HCT116 (cell line): ENCODE measurements around the gene NINJ2. TPM values are rescaled to one million over a fixed set of nuclear protein-coding genes. Genes with fewer than 3 reads are reported as not detected.

Experiments
- ATAC-seq: fragments of 200-7000 bp; cut with Tn5 transposase; 2 replicates; pipeline ENCODE4 v1.9.1; 2020; ENCODE audit warnings: mild to moderate bottlenecking, moderate library complexity
- BruUV-seq: library from RNA; stranded (reverse); fragments of 400-500 nt; replicated peaks from 2 replicates; lab custom pipeline; 2021; lab: Mats Ljungman, UMichigan
- CTCF ChIA-PET: fragments of 300-600 bp; sonication (Branson Sonifier 250); formaldehyde crosslinking; loops from one replicate; lab custom pipeline; 2021; ENCODE audit warnings: antibody characterized with exemption; lab: Charles Lee
- POLR2A ChIA-PET: fragments of 300-600, 350-600 bp; sonication (Branson Sonifier 250); formaldehyde crosslinking; loops from one replicate; lab custom pipeline; 2021; ENCODE audit warnings: antibody characterized with exemption; lab: Charles Lee
- RAD21 ChIA-PET, 2 experiments: fragments of 300-600 bp; sonication (Branson Sonifier 250); formaldehyde crosslinking; loops; one replicate each; lab custom pipeline; 2023; ENCODE audit warnings: low total read pairs in 2 of 2; ENCODE audit not compliant: uncharacterized antibody in 2 of 2, unreplicated experiment in 2 of 2, low non-redundant PET in 1 of 2; lab: Charles Lee
- DNase-seq: peaks from one replicate; pipeline ENCODE4 v3.0.0-alpha.2; 2010; ENCODE audit warnings: low read depth, low spot score
- H2AFZ ChIP-seq: fragments of 200-600 bp; shearing (Covaris generic), sonication (generic); 2 replicates; pipeline ENCODE4 v1.6.1; 2017; ENCODE audit warnings: low read depth, mixed run types, mixed read lengths, antibody characterized with exemption, low read length; ENCODE audit not compliant: poor library complexity, severe bottlenecking
- H3K27ac ChIP-seq: 2 replicates; pipeline ENCODE4 v1.5.1; 2012; ENCODE audit warnings: low read depth, low read length
- H3K27me3 ChIP-seq: fragments of 200-600 bp; sonication (generic); 2 replicates; pipeline ENCODE4 v1.6.1; 2016; ENCODE audit warnings: mixed run types, low read length, mixed read lengths; ENCODE audit not compliant: insufficient read depth
- H3K36me3 ChIP-seq, 2 experiments: fragments of 200-500 bp in 1 of 2; fragments of 200-600 bp in 1 of 2; sonication (Bioruptor generic) in 1 of 2; sonication (generic) in 1 of 2; 2 replicates each; pipeline versions ENCODE4 v1.5.1 to v1.6.1; 2014 to 2016; ENCODE audit warnings: low read length in 2 of 2, inconsistent platforms in 1 of 2, mixed read lengths in 1 of 2, mixed run types in 1 of 2; ENCODE audit not compliant: insufficient read depth in 2 of 2, control insufficient read depth in 1 of 2
- H3K4me1 ChIP-seq, 2 experiments: fragments of 200-600 bp in 1 of 2; sonication (generic) in 1 of 2; 2 replicates each; pipeline versions ENCODE4 v1.5.1 to v1.6.1; 2012 to 2017; ENCODE audit warnings: low read length in 2 of 2, inconsistent platforms in 1 of 2, mild to moderate bottlenecking in 1 of 2, mixed read lengths in 1 of 2, mixed run types in 1 of 2, moderate library complexity in 1 of 2; ENCODE audit not compliant: insufficient read depth in 2 of 2, control insufficient read depth in 1 of 2
- H3K4me2 ChIP-seq: fragments of 200-600 bp; sonication (generic); 2 replicates; pipeline ENCODE4 v1.6.1; 2017; ENCODE audit warnings: mixed run types, low read length, mixed read lengths
- H3K4me3 ChIP-seq, 2 experiments: fragments of 200-600 bp in 1 of 2; sonication (generic) in 1 of 2; replicated peaks in 1 of 2; 2 replicates each; pipeline ENCODE4 v1.5.1; 2011 to 2016; ENCODE audit warnings: low read length in 2 of 2, control low read depth in 1 of 2, low read depth in 1 of 2, mild to moderate bottlenecking in 1 of 2, mixed read lengths in 1 of 2, mixed run types in 1 of 2
- H3K79me2 ChIP-seq: fragments of 200-600 bp; sonication (generic); 2 replicates; pipeline ENCODE4 v1.6.1; 2017; ENCODE audit warnings: mild to moderate bottlenecking, mixed run types, low read length, moderate library complexity, mixed read lengths; ENCODE audit not compliant: insufficient read depth
- H3K9ac ChIP-seq: fragments of 200-600 bp; sonication (generic); 2 replicates; pipeline ENCODE4 v1.6.1; 2016; ENCODE audit warnings: low read length, mixed read lengths
- H3K9me2 ChIP-seq: fragments of 200-600 bp; sonication (generic), shearing (Covaris generic); 2 replicates; pipeline ENCODE4 v1.6.1; 2017; ENCODE audit warnings: mixed run types, mild to moderate bottlenecking, moderate library complexity; ENCODE audit not compliant: insufficient read depth
- H3K9me3 ChIP-seq, 2 experiments: fragments of 200-500 bp in 1 of 2; fragments of 200-600 bp in 1 of 2; sonication (Bioruptor generic) in 1 of 2; sonication (generic) in 1 of 2; 2 replicates each; pipeline ENCODE4 v1.6.1; 2014 to 2017; ENCODE audit warnings: low read length in 2 of 2, mixed read lengths in 2 of 2, inconsistent platforms in 1 of 2, low read depth in 1 of 2, mild to moderate bottlenecking in 1 of 2, mixed run types in 1 of 2, moderate library complexity in 1 of 2; ENCODE audit not compliant: control insufficient read depth in 1 of 2, insufficient read depth in 1 of 2
- H4K20me1 ChIP-seq: fragments of 200-600 bp; sonication (generic), shearing (Covaris generic); 2 replicates; pipeline ENCODE4 v1.6.1; 2017; ENCODE audit warnings: mixed run types, mild to moderate bottlenecking, moderate library complexity; ENCODE audit not compliant: insufficient read depth
- ATF3 ChIP-seq: IDR thresholded peaks from 2 replicates; pipeline ENCODE4 v1.6.1; 2012
- CBX3 ChIP-seq: IDR thresholded peaks from 2 replicates; pipeline ENCODE4 v1.6.1; 2012; ENCODE audit warnings: low read depth
- CEBPB ChIP-seq: IDR thresholded peaks from 2 replicates; pipeline ENCODE4 v1.6.1; 2012; ENCODE audit warnings: low read depth
- EGR1 ChIP-seq: IDR thresholded peaks from 2 replicates; pipeline ENCODE4 v1.6.1; 2012; ENCODE audit warnings: low read depth
- ELF1 ChIP-seq: IDR thresholded peaks from 2 replicates; pipeline ENCODE4 v1.6.1; 2012; ENCODE audit warnings: low read depth, borderline replicate concordance
- EZH2 ChIP-seq: fragments of 200-600 bp; sonication (generic); IDR thresholded peaks from 2 replicates; pipeline ENCODE4 v1.6.1; 2017; ENCODE audit warnings: antibody characterized with exemption, mixed run types
- FOSL1 ChIP-seq: IDR thresholded peaks from 2 replicates; pipeline ENCODE4 v1.6.1; 2012; ENCODE audit warnings: low read depth
- JUND ChIP-seq: IDR thresholded peaks from 2 replicates; pipeline ENCODE4 v1.6.1; 2012
- POLR2A ChIP-seq: IDR thresholded peaks from 2 replicates; pipeline ENCODE4 v1.7.0; 2011; ENCODE audit warnings: borderline replicate concordance; ENCODE audit not compliant: insufficient read depth, insufficient read length; ENCODE audit errors: extremely low read depth
- POLR2AphosphoS5 ChIP-seq: IDR thresholded peaks from 2 replicates; pipeline ENCODE4 v1.6.1; 2011; ENCODE audit warnings: mild to moderate bottlenecking, low read depth, low read length, moderate library complexity
- SIN3A ChIP-seq: IDR thresholded peaks from 2 replicates; pipeline ENCODE4 v1.6.1; 2012; ENCODE audit warnings: low read depth
- SRF ChIP-seq: IDR thresholded peaks from 2 replicates; pipeline ENCODE4 v1.6.1; 2012; ENCODE audit warnings: low read depth
- TCF7L2 ChIP-seq: IDR thresholded peaks from 2 replicates; pipeline ENCODE4 v1.7.0; 2011; ENCODE audit warnings: borderline replicate concordance, inconsistent platforms; ENCODE audit not compliant: insufficient read depth, insufficient read length; ENCODE audit errors: extremely low read depth
- YY1 ChIP-seq: IDR thresholded peaks from 2 replicates; pipeline ENCODE4 v1.6.1; 2011; ENCODE audit warnings: low read length, low read depth, moderate library complexity, mild to moderate bottlenecking; ENCODE audit not compliant: insufficient replicate concordance; ENCODE audit errors: extremely low read depth
- ZBTB33 ChIP-seq: IDR thresholded peaks from 2 replicates; pipeline ENCODE4 v1.6.1; 2011; ENCODE audit warnings: mild to moderate bottlenecking, low read length, moderate library complexity; ENCODE audit not compliant: insufficient replicate concordance; ENCODE audit errors: extremely low read depth
- ZFX ChIP-seq: fragments of 450-650 bp; IDR thresholded peaks from 2 replicates; pipeline ENCODE4 v1.6.1; 2017
- intact Hi-C: fragments of 100-400 bp; cut with micrococcal nuclease; formaldehyde crosslinking; loops from 2 replicates; pipeline ENCODE4 v1.10.0; 2022
- total RNA-seq: library from RNA; stranded (reverse); gene quantifications from one replicate; pipeline ENCODE4 v1.2.1, GENCODE V29; 2021; ENCODE audit not compliant: unreplicated experiment
- TF ChIP-seq, protein P1 (sequence below): IDR thresholded peaks from 2 replicates; pipeline ENCODE4 v1.6.1; 2012
- TF ChIP-seq, protein P2 (sequence below), 3 experiments: fragments of 200-600 bp in 1 of 3; sonication (generic) in 1 of 3; IDR thresholded peaks in 2 of 3; conservative IDR thresholded peaks in 1 of 3; 2 replicates each; pipeline ENCODE4 v1.5.1; 2012 to 2017; ENCODE audit warnings: low read depth in 2 of 3, low read length in 2 of 3, antibody characterized with exemption in 1 of 3, borderline replicate concordance in 1 of 3, control low read depth in 1 of 3, mild to moderate bottlenecking in 1 of 3, mixed read lengths in 1 of 3, mixed run types in 1 of 3, moderate library complexity in 1 of 3; ENCODE audit not compliant: insufficient read depth in 1 of 3
- TF ChIP-seq, protein P3 (sequence below): IDR thresholded peaks from 2 replicates; pipeline ENCODE4 v1.6.1; 2012; ENCODE audit warnings: low read depth

The NINJ2 gene
- total RNA-seq, 1 experiment from 2014 or later = not detected

GRCh38 chr12:636632-637031 lies 26.6 kb downstream of the NINJ2 start:
- Histone ChIP-seq H3K9me2 (no peaks in the 10 kb centered on the region), H3K27ac (no peak overlapping the region), H3K27me3 (no peaks in the 10 kb centered on the region), H3K4me3 (no peak overlapping the region), H3K4me1 (peaks cover 14 to 17% of the 10 kb centered on the region in 2 experiments), H2AFZ (no peak overlapping the region), H3K4me2 (no peak overlapping the region), H3K79me2 (no peaks in the 10 kb centered on the region), H3K9ac (no peak overlapping the region), H3K9me3 (no peaks in the 10 kb centered on the region), H3K36me3 (no peaks in the 10 kb centered on the region), H4K20me1 (no peaks in the 10 kb centered on the region)
- TF ChIP-seq ELF1 = no peak
- TF ChIP-seq, protein P1, sequence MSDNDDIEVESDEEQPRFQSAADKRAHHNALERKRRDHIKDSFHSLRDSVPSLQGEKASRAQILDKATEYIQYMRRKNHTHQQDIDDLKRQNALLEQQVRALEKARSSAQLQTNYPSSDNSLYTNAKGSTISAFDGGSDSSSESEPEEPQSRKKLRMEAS = no peak
- TF ChIP-seq, protein P2, sequence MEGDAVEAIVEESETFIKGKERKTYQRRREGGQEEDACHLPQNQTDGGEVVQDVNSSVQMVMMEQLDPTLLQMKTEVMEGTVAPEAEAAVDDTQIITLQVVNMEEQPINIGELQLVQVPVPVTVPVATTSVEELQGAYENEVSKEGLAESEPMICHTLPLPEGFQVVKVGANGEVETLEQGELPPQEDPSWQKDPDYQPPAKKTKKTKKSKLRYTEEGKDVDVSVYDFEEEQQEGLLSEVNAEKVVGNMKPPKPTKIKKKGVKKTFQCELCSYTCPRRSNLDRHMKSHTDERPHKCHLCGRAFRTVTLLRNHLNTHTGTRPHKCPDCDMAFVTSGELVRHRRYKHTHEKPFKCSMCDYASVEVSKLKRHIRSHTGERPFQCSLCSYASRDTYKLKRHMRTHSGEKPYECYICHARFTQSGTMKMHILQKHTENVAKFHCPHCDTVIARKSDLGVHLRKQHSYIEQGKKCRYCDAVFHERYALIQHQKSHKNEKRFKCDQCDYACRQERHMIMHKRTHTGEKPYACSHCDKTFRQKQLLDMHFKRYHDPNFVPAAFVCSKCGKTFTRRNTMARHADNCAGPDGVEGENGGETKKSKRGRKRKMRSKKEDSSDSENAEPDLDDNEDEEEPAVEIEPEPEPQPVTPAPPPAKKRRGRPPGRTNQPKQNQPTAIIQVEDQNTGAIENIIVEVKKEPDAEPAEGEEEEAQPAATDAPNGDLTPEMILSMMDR (IDR thresholded peaks at IDR 0.05 in 2 of 3, conservative IDR thresholded peaks at IDR 0.05 in 1 of 3; ENCODE audit: borderline replicate concordance in 1 of 3, insufficient read depth in 1 of 3, low read depth in 2 of 3, low read length in 2 of 3) = no peak
- no peak for TF ChIP-seq SRF
- TF ChIP-seq ZFX = no peak
- TF ChIP-seq ATF3 = no peak
- no peak for TF ChIP-seq ZBTB33
- TF ChIP-seq FOSL1 = no peak
- no peak for TF ChIP-seq POLR2A
- no peak for TF ChIP-seq YY1
- no peak for TF ChIP-seq JUND
- no peak for TF ChIP-seq POLR2AphosphoS5
- no peak for TF ChIP-seq TCF7L2
- TF ChIP-seq SIN3A = no peak
- no peak for TF ChIP-seq EGR1
- TF ChIP-seq EZH2 = no peak
- TF ChIP-seq CEBPB = no peak
- TF ChIP-seq, protein P3, sequence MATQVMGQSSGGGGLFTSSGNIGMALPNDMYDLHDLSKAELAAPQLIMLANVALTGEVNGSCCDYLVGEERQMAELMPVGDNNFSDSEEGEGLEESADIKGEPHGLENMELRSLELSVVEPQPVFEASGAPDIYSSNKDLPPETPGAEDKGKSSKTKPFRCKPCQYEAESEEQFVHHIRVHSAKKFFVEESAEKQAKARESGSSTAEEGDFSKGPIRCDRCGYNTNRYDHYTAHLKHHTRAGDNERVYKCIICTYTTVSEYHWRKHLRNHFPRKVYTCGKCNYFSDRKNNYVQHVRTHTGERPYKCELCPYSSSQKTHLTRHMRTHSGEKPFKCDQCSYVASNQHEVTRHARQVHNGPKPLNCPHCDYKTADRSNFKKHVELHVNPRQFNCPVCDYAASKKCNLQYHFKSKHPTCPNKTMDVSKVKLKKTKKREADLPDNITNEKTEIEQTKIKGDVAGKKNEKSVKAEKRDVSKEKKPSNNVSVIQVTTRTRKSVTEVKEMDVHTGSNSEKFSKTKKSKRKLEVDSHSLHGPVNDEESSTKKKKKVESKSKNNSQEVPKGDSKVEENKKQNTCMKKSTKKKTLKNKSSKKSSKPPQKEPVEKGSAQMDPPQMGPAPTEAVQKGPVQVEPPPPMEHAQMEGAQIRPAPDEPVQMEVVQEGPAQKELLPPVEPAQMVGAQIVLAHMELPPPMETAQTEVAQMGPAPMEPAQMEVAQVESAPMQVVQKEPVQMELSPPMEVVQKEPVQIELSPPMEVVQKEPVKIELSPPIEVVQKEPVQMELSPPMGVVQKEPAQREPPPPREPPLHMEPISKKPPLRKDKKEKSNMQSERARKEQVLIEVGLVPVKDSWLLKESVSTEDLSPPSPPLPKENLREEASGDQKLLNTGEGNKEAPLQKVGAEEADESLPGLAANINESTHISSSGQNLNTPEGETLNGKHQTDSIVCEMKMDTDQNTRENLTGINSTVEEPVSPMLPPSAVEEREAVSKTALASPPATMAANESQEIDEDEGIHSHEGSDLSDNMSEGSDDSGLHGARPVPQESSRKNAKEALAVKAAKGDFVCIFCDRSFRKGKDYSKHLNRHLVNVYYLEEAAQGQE = no peak
- TF ChIP-seq CBX3 = no peak
- ATAC-seq (no peak), DNase-seq (no peak)
- CTCF ChIA-PET = no interaction called here
- BruUV-seq = no TSS peak
- intact Hi-C loops = no loop called here
- RAD21 ChIA-PET = no interaction called here
- POLR2A ChIA-PET = interaction anchor here (0.6 kb wide), 1 partner anchor 66 kb away, joined by 3 read pairs; no protein-coding TSS in a partner anchor
